IPS-11a (cell line): Measurements from ENCODE around the gene FAM163A.
"Not testable (repeated sequence)": the region's sequence is repeated elsewhere in the genome, so short reads cannot be mapped to it uniquely, and the experiment has no call there.

Source experiments
- H3K4me3 ChIP-seq: one replicate; pipeline ENCODE4 v1.5.1; 2013; ENCODE audit warnings: low read depth, low read length, control low read depth

Gene FAM163A

DNA sequence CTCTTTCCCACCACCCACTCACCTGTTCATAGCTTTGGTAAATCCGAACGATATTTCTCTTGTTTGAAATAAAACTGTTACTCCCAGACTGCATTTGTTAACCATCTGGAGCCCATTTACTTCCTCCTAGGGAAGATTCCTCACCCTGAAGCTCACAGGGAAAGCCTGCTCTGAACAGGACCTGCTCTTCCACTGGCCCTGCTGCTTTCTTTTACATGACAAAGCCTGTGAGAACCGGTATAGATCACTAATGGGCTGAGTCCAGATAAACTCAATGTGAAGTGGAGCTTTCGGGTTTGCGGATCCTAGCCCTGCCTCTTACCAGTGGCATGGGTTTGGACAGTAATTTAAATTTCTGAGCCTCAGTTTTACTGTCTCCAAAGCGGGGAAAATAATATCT lies 45.2 kb downstream of the FAM163A start:
- H3K4me3 ChIP-seq: no peak overlapping the region

DNA sequence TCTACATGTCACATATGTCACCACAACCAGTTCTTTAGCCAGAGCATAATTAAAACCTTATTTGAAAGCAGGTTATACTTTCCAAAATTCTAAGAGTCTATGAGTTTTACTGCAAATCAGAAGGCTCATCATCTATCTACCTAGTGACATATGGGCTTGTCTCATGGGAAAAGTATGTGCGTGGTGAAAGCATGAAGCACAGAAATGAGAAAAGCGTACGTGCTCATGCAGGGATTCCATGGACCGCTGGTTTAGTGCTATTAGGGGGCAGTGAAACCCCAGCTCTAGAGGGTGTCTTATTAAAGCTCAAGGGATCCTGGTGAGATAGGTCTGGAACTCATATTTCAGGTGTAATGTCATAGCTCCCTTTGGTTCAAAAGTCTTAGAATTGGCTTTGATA lies 50.2 kb downstream of the FAM163A start:
- H3K4me3 ChIP-seq: no peak overlapping the region

DNA sequence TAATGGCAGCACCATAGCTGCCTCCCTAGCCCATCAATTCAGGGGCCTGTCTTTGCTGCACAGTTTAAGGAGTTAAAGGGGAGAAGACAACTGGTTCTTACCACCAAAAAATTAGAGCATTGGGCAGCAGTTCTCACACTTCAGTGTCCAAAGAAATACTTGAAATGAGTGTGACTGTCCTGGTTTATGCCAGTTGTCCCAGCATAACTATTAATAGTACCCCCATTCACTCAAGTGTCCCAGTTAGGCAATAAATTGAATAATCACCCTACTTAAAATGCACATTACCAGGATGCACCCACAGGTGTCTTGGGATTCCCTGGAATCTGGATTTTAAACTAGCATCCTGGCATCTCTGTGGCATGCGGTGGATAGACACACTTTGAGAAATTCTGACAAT lies 51.1 kb downstream of the FAM163A start:
- no peak overlapping the region for H3K4me3 ChIP-seq

DNA sequence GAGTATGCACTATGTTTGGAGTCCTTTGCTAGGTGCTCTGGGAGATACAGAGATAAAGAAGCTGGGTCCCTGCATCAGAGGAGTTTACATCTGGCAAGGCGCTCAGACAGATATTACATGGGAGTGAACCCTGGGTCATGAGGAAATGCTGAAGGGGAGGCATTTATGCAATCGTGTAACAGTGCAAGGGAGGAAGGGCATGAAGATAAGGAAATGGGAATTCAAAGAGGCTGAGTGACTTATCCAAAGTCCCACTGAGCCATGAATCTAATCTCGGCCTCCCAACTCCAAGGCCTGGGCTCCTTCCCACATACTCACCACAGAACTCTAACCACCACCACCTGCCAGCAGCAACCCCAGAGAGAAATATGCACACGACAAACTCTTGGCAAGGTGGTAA lies 51.6 kb downstream of the FAM163A start:
- H3K4me3 ChIP-seq: no peak overlapping the region

DNA sequence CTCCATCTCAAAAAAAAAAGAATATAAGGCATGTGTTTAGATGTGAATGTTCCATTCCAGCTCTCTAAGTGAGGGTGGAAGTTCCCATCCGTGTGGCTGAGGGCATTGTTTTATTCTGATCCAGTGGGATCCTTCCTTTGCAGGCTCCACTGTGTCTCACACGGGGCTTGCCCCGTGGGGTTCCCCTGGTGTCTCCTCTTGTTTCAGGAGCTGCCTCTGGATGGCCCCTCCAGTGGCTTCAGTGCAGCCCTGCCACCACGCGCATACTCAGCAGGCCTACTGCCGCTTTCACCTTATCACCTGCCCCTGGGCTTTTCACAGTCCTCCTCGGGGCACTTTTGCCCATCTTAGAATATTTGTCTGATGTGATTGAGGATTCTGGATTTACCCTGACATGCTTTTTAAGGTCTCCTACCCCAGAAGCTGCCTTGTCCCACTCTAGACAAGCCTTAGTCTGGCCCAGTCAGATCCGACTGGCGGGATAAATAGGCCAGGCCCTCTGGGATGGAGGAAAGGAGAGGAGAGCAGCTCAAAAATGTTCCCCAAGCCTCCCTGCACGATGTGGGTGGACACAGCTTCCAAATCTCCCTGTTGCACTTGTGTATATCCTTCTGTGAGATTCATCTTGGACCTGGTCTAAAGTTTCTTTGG lies 55.2 kb downstream of the FAM163A start:
- no peak overlapping the region for H3K4me3 ChIP-seq

DNA sequence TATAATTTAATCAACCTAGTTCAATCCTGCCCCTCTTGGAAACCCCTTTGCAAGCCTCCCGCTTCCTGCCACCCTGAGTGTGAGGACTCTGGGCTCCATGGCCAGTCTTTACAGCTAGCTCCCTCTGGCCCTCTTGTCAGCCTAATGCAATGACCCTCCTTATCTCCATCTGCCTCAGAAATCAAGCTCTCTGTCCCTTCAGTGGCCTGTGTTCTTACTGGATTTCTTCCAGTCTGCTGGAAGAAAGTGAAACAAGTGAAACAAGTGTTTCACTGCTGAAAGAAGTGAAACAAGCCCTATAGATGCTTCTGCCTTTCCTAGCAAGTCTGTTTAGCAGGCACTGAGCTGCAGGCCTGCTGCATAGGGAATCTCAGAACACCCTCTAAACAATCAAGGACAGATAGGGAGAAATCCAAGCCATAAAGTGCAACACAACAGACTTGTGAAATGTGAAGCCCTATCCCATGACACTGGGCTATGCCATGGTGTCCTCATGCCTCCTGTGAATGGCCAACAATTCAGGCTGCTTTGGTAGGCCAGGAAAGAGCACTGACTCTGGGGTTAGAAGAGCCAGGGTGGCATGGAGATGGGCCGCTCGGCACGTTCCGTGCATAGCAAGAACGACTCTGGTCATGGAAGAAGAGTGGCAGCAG lies 55.9 kb downstream of the FAM163A start:
- no peak overlapping the region for H3K4me3 ChIP-seq

DNA sequence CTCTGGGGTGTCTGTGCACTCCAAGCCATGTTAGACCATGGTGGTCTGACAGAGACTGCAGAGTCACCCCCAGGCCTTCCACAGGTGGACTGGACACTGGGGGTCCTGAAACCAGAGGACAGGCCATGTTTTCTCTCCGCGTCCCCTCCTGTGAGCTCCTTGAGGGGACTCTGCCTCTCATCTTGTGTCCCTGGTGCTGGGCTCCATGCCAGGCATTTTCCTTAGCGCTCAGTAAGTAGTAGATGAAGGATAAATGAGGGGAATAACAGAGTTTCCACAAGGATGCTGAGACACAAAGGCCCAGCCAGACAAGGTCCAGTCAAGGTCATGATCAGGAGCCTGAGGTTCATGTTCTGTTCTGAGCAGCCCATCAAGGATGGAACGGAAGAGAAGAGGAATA lies 57.4 kb downstream of the FAM163A start:
- no peak overlapping the region for H3K4me3 ChIP-seq

DNA sequence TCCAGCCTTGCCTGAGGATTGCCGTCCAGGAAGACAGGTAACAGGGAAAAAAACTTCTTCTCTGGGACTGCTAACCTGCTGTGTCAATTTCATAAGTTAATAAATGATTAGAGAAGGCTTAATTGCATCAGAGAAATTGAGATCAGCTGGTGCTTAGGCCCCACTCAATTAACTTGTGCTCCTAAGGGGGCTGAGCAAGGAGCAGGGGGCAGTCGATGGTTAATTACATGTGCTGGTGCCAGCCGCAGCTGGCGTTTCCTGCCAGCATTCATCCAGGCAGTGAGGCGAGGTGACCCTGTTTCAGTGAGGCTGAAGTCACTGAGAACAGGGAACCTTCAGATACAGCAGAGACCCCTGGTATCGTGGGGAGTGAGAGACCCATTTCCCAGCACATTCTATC lies 60.0 kb downstream of the FAM163A start:
- no peak overlapping the region for H3K4me3 ChIP-seq

DNA sequence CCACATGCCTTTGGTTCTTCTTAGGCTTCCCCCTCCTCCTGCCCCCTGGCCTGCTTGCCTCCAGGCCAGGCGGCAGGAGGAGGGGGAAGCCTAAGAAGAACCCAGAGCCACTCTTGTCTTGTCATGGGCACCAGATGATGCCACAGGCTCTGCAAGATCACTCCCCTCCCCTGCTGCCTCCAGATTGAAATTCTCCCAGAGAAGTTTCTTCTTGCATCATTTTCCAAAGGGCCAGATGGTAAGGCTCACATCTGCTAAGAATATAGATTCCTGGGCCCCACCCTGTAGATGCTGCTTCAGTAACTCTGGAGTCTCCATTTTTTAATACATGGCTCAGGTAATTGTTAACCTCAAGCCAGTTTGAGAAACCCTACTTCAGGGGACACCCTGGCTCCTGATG lies 60.8 kb downstream of the FAM163A start:
- no peak overlapping the region for H3K4me3 ChIP-seq

DNA sequence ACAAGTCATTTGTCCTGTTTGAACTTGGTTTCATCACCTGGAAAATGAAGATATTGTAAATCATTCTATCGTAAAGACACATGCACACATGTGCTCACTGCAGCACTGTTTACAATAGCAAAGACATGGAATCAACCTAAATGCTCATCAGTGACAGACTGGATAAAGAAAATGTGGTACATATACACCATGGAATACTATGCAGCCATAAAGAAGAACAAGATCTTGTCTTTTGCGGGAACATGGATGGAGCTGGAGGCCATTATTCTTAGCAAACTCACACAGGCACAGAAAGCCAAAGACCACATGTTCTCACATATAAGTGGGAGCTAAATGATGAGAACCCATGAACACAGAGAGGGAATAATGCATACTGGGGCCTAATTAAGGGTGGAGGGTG lies 61.3 kb downstream of the FAM163A start:
- not testable (repeated sequence) for H3K4me3 ChIP-seq

DNA sequence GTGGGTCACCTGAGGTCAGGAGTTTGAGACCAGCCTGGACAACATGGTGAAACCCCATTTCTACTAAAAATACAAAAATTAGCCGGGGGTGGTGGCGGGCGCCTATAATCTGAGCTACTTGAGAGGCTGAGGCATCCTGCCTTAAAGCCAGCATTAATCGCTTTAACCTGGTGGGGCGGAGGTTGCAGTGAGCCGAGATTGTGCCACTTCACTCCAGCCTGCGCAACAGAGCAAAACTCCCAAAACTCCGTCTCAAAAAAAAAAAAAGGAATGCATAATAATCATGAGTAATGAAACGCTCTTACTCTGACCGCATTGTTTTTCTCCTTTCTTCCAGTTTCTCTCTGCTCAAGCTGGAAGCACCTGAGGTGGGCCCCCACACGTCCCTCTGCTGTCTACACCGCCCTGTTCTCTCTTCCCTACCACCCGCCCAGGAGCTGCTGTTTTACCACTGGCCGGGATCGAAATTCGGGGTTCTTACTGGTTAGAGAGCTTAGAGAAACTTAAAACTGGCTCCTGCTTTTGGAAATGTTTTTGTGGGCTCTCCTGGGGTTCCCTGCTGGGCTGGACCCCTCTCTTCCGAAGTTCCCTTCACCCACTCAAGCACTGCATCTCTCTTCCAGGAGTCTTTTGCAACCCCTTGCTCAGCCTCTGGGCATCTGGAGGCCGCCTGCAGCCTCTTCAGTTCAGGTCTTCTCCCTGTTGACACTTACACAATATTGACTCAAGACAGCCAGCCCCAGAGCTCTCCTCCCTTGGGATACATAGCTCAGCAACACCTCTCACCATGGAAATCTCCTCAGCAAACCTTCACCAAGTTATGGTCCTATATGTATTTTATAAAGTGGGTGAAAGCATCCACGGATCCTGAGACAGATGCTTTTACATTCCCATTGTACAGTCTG lies 62.5 kb downstream of the FAM163A start:
- H3K4me3 ChIP-seq: no peak overlapping the region

DNA sequence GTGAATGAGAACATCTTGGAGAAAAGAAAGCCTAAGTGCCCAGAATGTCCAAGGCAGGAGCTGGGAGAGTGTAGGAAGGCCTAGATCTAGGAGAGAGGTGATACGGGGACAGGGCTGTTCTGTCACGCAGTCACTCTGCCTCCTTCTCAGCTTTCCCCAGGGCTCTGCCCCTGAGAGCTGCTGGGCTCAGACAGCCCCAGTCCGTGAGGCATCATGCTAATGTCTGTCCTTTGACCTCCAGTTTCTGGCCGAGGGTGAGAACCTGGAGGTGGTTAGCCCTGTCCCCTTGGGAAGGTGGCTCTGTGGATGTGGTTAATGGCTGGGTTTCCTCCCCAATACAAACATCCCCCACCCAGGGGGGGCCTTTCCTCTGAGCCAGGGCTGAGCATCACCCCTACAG lies 63.2 kb downstream of the FAM163A start:
- no peak overlapping the region for H3K4me3 ChIP-seq

DNA sequence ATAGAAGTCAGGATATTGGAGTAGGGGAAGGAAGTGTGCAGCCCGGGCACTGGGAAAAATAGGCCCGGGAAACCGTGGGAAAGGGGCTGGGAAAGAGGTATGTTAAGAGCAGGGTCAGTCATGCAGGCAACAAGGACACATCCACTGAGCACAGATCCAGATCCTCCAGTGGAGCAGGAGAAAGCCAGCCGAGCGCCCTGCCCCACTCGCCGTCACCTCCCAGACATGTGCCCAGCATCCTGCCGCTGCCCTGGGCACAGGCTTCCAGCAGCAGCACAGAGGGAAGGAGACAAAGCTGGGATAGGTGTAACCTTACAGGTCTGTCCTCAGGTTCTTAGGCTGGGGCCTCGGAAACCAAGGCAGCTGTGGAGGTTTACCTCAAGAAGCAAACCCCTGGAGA lies 64.2 kb downstream of the FAM163A start:
- no peak overlapping the region for H3K4me3 ChIP-seq

DNA sequence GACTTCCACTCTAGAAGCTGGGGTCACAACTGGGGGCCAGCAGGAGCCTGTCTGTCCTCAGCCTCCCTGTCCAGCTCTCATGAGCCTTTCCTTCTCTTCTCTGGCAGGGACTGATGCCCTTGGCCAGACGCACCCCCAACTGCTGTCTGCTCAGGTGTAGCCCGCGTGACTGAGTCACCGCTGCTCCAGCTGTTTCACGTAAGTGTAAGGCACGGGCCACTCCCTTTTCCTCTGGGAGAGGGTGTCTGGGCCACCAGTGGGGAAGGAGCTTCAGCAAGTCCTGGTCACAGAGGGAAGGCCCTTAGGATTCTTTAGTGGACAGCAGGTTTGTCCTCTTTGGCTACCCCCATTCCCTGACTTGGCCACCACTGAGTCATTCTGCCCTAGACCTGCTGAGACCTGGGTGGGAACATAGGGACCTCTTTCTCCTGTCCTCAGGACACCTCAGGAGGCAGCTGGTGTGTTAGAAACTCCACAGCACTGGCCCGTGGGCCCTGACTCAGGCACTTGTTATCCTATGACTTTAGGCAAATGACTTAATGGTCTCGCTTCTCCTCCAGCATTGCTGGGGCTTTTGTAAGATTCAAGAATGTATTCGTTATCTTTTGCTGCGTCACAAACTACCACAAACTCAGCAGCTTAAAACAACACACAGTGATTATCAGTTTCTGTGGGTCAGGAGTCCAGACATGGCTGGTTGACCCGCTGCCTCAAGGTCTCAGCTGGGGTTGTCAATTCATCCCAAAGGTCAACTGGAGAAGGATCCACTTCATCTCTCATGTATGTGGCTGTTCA lies 64.8 kb downstream of the FAM163A start:
- no peak overlapping the region for H3K4me3 ChIP-seq

DNA sequence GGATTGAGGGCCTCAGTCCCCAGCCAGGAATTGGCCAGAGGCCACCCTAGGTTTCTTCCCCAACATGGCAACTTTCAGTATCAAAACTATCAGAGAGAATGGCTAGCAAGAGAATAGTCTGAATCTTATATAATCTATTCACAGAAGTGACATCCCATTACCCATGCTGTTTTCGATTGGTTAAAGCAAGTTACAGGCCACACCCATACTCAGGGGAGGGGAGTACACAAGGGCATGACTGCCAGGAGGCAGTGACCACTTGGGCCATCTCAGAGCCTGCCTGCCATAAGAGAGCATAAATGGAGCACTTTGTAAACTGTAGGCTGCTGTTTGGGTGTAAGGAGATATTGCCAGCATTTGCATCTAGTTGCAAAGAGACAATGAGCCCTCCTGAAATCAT lies 65.4 kb downstream of the FAM163A start:
- H3K4me3 ChIP-seq: no peak overlapping the region

DNA sequence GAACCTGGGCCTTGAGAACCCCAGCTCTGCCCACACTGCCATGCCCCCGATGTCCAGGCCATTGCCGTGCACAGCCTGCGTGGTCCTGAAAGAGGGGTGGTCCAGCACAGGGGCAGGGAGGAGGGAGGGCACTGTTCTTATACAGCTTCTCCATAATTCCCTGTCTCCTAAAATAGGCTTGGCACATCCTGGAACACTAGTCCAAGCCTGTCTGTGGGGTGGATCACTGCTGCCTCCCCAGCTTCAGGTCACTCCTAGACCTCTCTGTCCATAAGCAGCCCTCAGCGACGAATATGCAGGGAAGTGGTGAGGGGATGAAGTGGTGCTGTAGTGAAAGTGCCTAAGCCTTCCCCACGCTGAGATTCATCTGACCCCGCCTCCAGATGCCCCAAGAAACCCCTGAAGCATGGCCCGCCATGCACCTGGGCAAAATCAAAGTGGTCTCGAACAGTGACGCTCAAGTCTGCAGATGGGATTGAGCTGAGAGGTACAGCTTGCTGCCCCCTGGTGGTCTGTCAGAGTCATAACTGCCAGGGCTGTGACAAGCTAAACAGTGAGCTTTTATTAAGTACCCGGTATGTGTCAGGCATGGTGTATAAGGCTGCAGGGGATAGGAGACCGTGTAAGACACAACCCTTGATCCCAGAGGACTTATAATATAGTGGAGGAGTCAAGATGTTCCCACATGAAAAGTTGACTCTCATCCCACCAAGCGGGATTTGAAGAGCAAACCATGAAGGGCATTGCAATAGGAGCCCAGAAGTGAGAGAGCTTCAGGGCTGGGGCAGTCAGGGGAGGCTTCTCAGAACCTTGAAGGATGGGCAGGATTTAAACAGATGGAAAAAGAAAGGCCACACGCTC lies 66.6 kb downstream of the FAM163A start:
- H3K4me3 ChIP-seq: no peak overlapping the region

DNA sequence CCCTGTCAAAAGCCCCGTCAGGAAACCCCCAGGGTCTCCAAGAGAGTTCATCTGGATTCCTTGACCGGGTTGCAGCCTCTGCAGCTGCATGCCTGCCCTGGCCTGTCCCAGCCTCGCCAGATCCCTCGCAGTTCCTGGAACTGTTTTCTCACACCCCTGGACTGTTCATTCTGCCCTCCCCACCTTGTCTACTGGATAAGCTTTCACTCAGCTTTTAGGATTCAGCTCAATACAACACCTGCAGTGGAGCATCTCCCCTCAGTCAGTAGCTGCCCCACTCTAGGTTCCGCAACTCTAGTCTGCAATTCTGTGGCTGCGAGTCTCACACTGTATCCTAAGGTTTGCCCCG lies 67.2 kb downstream of the FAM163A start:
- no peak overlapping the region for H3K4me3 ChIP-seq

DNA sequence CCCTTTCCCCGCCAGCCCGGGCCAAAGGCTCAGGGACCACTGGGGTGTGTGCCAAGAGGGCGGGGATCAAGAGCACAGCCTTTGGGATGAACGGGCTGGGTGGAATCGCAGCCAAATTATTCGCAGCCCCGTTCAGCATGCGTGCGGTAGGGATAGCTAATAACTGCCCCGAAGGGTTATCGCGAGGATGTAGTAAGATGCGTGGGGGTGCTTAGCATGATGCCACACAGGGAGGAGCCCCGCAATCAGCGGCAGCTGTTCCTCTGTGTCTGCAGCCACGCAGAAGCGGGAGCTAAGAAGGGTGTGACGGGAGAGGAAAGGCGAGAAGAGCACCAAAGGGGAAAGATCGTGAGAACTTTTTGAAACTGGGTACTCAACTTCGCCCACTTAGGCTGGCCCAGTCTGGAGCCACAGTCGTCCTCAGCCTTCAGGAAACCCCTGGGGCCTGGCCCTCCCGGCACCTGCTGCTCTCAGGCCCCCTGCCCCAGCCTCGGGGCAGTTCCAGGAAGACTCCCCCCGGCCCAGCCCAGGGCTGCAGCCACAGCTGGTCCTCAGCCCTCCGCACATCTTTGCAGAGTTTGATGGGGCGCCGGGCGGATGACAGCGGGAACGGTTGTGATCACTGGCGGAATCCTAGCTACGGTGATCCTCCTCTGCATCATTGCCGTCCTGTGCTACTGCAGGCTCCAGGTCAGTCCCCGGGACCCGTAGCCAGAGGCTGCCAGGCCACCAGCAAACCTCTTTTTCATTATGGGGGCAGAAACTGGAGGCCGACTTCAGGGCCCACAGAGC lies 69.6 kb downstream of the FAM163A start:
- no peak overlapping the region for H3K4me3 ChIP-seq
